Fibroblast of skin of left biceps (primary cell): ENCODE measurements around the gene MEIS2.

Source experiments
- DNase-seq, 2 experiments: peaks; one replicate each; pipeline ENCODE4 v3.0.0-alpha.2; 2013; ENCODE audit warnings: low read depth in 2 of 2

The MEIS2 gene

GRCh38 chr15:37100109-37100965, at the start of gene MEIS2:
Gene MEIS2 (minus strand): TSS chr15:37100549. CDS start chr15:37099466, 1,083 bp downstream.
- DNase-seq: peak; percentile 97 to 98

GRCh38 chr15:37149146-37149545, 48.8 kb upstream of the MEIS2 start:
- DNase-seq: no peak

- DNase-seq: no peak
Measured at GRCh38 chr15:37148714-37149113, 48.4 kb upstream of the MEIS2 start.

GRCh38 chr15:37143351-37143750, 43.0 kb upstream of the MEIS2 start:
- DNase-seq: no peak

- no peak for DNase-seq
Measured at GRCh38 chr15:37142371-37142770, 42.0 kb upstream of the MEIS2 start.

GRCh38 chr15:37140531-37141058, 40.2 kb upstream of the MEIS2 start:
- DNase-seq: no peak

GRCh38 chr15:37138591-37139215, 38.4 kb upstream of the MEIS2 start:
- DNase-seq: no peak

GRCh38 chr15:37137221-37137620, 36.9 kb upstream of the MEIS2 start:
- no peak for DNase-seq

- no peak for DNase-seq
Measured at GRCh38 chr15:37136666-37137065, 36.3 kb upstream of the MEIS2 start.

GRCh38 chr15:37135225-37135624, 34.9 kb upstream of the MEIS2 start:
- DNase-seq: no peak

GRCh38 chr15:37134699-37135131, 34.4 kb upstream of the MEIS2 start:
- no peak for DNase-seq

GRCh38 chr15:37134244-37134643, 33.9 kb upstream of the MEIS2 start:
- no peak for DNase-seq

GRCh38 chr15:37133602-37134001, 33.3 kb upstream of the MEIS2 start:
- no peak for DNase-seq

- no peak for DNase-seq
Measured at GRCh38 chr15:37132826-37133417, 32.6 kb upstream of the MEIS2 start.

GRCh38 chr15:37131621-37132020, 31.3 kb upstream of the MEIS2 start:
- DNase-seq: no peak

- DNase-seq: no peak
Measured at GRCh38 chr15:37130356-37130755, 30.0 kb upstream of the MEIS2 start.

- DNase-seq: no peak
Measured at GRCh38 chr15:37125143-37125542, 24.8 kb upstream of the MEIS2 start.

GRCh38 chr15:37124331-37124730, 24.0 kb upstream of the MEIS2 start:
- no peak for DNase-seq

GRCh38 chr15:37122703-37123102, 22.4 kb upstream of the MEIS2 start:
- no peak for DNase-seq

GRCh38 chr15:37121492-37121891, 21.1 kb upstream of the MEIS2 start:
- DNase-seq: no peak

GRCh38 chr15:37117030-37117429, 16.7 kb upstream of the MEIS2 start:
- no peak for DNase-seq

- DNase-seq: no peak
Measured at GRCh38 chr15:37115538-37115937, 15.2 kb upstream of the MEIS2 start.
